HepG2 (cell line): ENCODE data around the gene NTM. TPM values are rescaled to one million over a fixed set of nuclear protein-coding genes. Genes with fewer than 3 reads are reported as not detected.

Experiments
- ATAC-seq: fragments of 200-7000 bp; cut with Tn5 transposase; 3 replicates; pipeline ENCODE4 v1.9.1; 2020; ENCODE audit warnings: mild to moderate bottlenecking, moderate library complexity
- BruUV-seq: library from RNA; stranded (reverse); fragments of 400-500 nt; replicated peaks from 2 replicates; lab custom pipeline; 2021; lab: Mats Ljungman, UMichigan
- CTCF ChIA-PET: fragments of 300-600 bp; formaldehyde crosslinking; extraction: SDS; loops from one replicate; lab custom pipeline; 2021; ENCODE audit warnings: low total read pairs, inconsistent platforms, low intra/inter-chr PET ratio; lab: Yijun Ruan, JAX
- POLR2A ChIA-PET: fragments of 350-600 bp; sonication (Branson Sonifier 250); formaldehyde crosslinking; loops from one replicate; lab custom pipeline; 2020; ENCODE audit warnings: antibody characterized with exemption, inconsistent platforms; lab: Yijun Ruan, JAX
- DNase-seq: peaks from one replicate; pipeline ENCODE4 v3.0.0-alpha.2; 2015; ENCODE audit warnings: low spot score
- FAIRE-seq: peaks from 3 replicates; lab custom pipeline; 2011; peaks lifted over from hg19 to GRCh38; lab: Jason Lieb, UNC
- H2AFZ ChIP-seq: one replicate; pipeline ENCODE4 v1.6.1; 2011; ENCODE audit warnings: low read length, inconsistent platforms
- H3K27ac ChIP-seq: fragments of 300-600 bp; 3 replicates; pipeline ENCODE4 v1.8.0; 2011; ENCODE audit warnings: mixed run types, mild to moderate bottlenecking, mixed read lengths, low read length, inconsistent platforms; ENCODE audit not compliant: insufficient read depth; ENCODE audit errors: extremely low read length
- H3K27me3 ChIP-seq, 2 experiments: fragments of 200-600 bp in 1 of 2; 2 replicates in 1 of 2; 3 replicates in 1 of 2; pipeline versions ENCODE4 v1.6.0 to v1.8.0; 2011; ENCODE audit warnings: low read length in 2 of 2, mild to moderate bottlenecking in 2 of 2, moderate library complexity in 2 of 2, inconsistent platforms in 1 of 2; ENCODE audit not compliant: insufficient read depth in 2 of 2, control insufficient read depth in 1 of 2
- H3K36me3 ChIP-seq, 2 experiments: fragments of 200-600 bp in 1 of 2; replicated peaks in 1 of 2; 2 replicates in 1 of 2; 3 replicates in 1 of 2; pipeline versions ENCODE4 v1.5.1 to v1.8.0; 2011; ENCODE audit warnings: low read length in 2 of 2, inconsistent platforms in 1 of 2; ENCODE audit not compliant: insufficient read depth in 2 of 2, control insufficient read depth in 1 of 2
- H3K4me1 ChIP-seq: 2 replicates; pipeline ENCODE4 v1.5.1; 2012; ENCODE audit warnings: low read length, inconsistent platforms; ENCODE audit not compliant: insufficient read depth
- H3K4me2 ChIP-seq: 2 replicates; pipeline ENCODE4 v1.6.0; 2011; ENCODE audit warnings: low read depth, low read length, inconsistent platforms
- H3K4me3 ChIP-seq, 3 experiments: fragments of 200-600 bp in 1 of 3; sonication (generic), shearing (Covaris generic) in 1 of 3; replicated peaks in 1 of 3; 2 replicates each; pipeline ENCODE4 v1.5.1; 2011 to 2016; ENCODE audit warnings: low read length in 3 of 3, inconsistent platforms in 2 of 3, low read depth in 2 of 3, mild to moderate bottlenecking in 2 of 3, control low read depth in 1 of 3, mixed read lengths in 1 of 3; ENCODE audit not compliant: insufficient read depth in 1 of 3
- H3K79me2 ChIP-seq: one replicate; pipeline ENCODE4 v1.6.1; 2011; ENCODE audit warnings: low read length, inconsistent platforms; ENCODE audit not compliant: insufficient read depth
- H3K9ac ChIP-seq: 2 replicates; pipeline ENCODE4 v1.6.0; 2011; ENCODE audit warnings: mild to moderate bottlenecking, low read depth, low read length, inconsistent platforms; ENCODE audit not compliant: insufficient read depth
- H3K9me3 ChIP-seq: 2 replicates; pipeline ENCODE4 v1.5.1; 2012; ENCODE audit warnings: mild to moderate bottlenecking, low read length
- H4K20me1 ChIP-seq: 2 replicates; pipeline ENCODE4 v1.6.0; 2011; ENCODE audit warnings: inconsistent platforms, mild to moderate bottlenecking, low read length, moderate library complexity; ENCODE audit not compliant: insufficient read depth
- BRD4 ChIP-seq: sonication (generic); formaldehyde crosslinking; IDR thresholded peaks from 2 replicates; pipeline ENCODE4 v1.4.0; 2020; ENCODE audit warnings: missing genetic modification reagents
- CENPX ChIP-seq: sonication (generic); formaldehyde crosslinking; IDR thresholded peaks from 2 replicates; pipeline ENCODE4 v1.9.0; 2021; ENCODE audit warnings: mild to moderate bottlenecking, missing genetic modification reagents, moderate library complexity
- ELF3 ChIP-seq: IDR thresholded peaks from 2 replicates; pipeline ENCODE4 v1.6.1; 2016; ENCODE audit warnings: missing genetic modification reagents, missing compliant biosample characterization
- MAF1 ChIP-seq: sonication (generic); formaldehyde crosslinking; IDR thresholded peaks from 2 replicates; pipeline ENCODE4 v1.5.0; 2020; ENCODE audit warnings: missing genetic modification reagents, borderline replicate concordance
- MYNN ChIP-seq: sonication (generic); formaldehyde crosslinking; IDR thresholded peaks from 2 replicates; pipeline ENCODE4 v1.4.0; 2020; ENCODE audit warnings: mild to moderate bottlenecking, low read depth, missing genetic modification reagents
- RFXAP ChIP-seq: sonication (generic); formaldehyde crosslinking; IDR thresholded peaks from 2 replicates; pipeline ENCODE4 v1.4.0; 2020; ENCODE audit warnings: missing genetic modification reagents, borderline replicate concordance
- TGIF2 ChIP-seq: IDR thresholded peaks from 2 replicates; pipeline ENCODE4 v1.6.1; 2016; ENCODE audit warnings: control low read depth, missing compliant biosample characterization
- ZFP36L2 ChIP-seq: sonication (generic); formaldehyde crosslinking; IDR thresholded peaks from 2 replicates; pipeline ENCODE4 v1.4.0; 2020; ENCODE audit warnings: missing genetic modification reagents
- ZMYM3 ChIP-seq: sonication (generic); formaldehyde crosslinking; IDR thresholded peaks from 2 replicates; pipeline ENCODE4 v1.5.1; 2020; ENCODE audit warnings: mild to moderate bottlenecking, missing genetic modification reagents
- ZNF350 ChIP-seq: sonication (generic); formaldehyde crosslinking; IDR thresholded peaks from 2 replicates; pipeline ENCODE4 v1.4.0; 2020; ENCODE audit warnings: mild to moderate bottlenecking, low read depth, missing genetic modification reagents, borderline replicate concordance
- ZNF670 ChIP-seq: sonication (generic); formaldehyde crosslinking; IDR thresholded peaks from 2 replicates; pipeline ENCODE4 v1.8.0; 2022; ENCODE audit warnings: mild to moderate bottlenecking, missing genetic modification reagents, borderline replicate concordance
- ZNF83 ChIP-seq: sonication (generic); formaldehyde crosslinking; IDR thresholded peaks from 2 replicates; pipeline ENCODE4 v1.4.0; 2020; ENCODE audit warnings: missing genetic modification reagents, mild to moderate bottlenecking, borderline replicate concordance
- WGBS: methylation state at CpG from one replicate; pipeline ENCODE4 v1.1.6; 2017; ENCODE audit warnings: low lambda C conversion rate; 5-methylcytosine and 5-hydroxymethylcytosine counted together
- in situ Hi-C: cut with HindIII; loops from 2 replicates; pipeline ENCODE4 v1.10.0; 2017; ENCODE audit warnings: low pct_unique_long_range_greater_than_20kb; ENCODE audit not compliant: extremely low pct_ligation_motif_present
- intact Hi-C: fragments of 100-400 bp; cut with micrococcal nuclease; formaldehyde crosslinking; loops from one replicate; pipeline ENCODE4 v1.10.0; 2022; ENCODE audit not compliant: unreplicated experiment
- polyA plus RNA-seq, 8 experiments: library from polyadenylated mRNA; depleted of rRNA in 3 of 8; stranded (reverse) in 7 of 8; unstranded in 1 of 8; fragments of >200 nt; fragmentation: Illumina TruSeq in 4 of 8; extraction: Trizol in 4 of 8; gene quantifications; 2 replicates each; pipeline versions ENCODE4 v1.2.1 to v1.2.3, GENCODE V29; 2011 to 2016; ENCODE audit warnings: low read depth in 4 of 8, missing spikeins in 1 of 8, mixed read lengths in 1 of 8; ENCODE audit not compliant: insufficient read depth in 1 of 8
- total RNA-seq, 5 experiments: library from RNA; depleted of rRNA; stranded (reverse); fragments of >200 nt; fragmentation: Illumina TruSeq; extraction: Trizol; gene quantifications; 2 replicates each; pipeline ENCODE4 v1.2.3, GENCODE V29; 2016; ENCODE audit warnings: low read depth in 1 of 5

The NTM gene
- total and polyA plus RNA-seq, 2 of the 13 experiments (the other 11 are each of a cell fraction or from before 2014, with no cell fraction given) = not detected

- FAIRE-seq = no peak
- ATAC-seq = no peak
- in situ Hi-C loops = loop anchor here (5.0 to 10.0 kb wide), 4 partner anchors 90 to 750 kb away; no protein-coding TSS in a partner anchor
- Histone ChIP-seq H3K9ac (no peak overlapping the region), H2AFZ (no peak overlapping the region), H3K4me1 (no peaks in the 10 kb centered on the region), H3K27ac (no peak overlapping the region), H3K79me2 (no peaks in the 10 kb centered on the region), H3K4me3 (no peak overlapping the region)
- DNase-seq = no peak
- BruUV-seq = no TSS peak
- no peak for TF ChIP-seq ZNF350
- no peak for TF ChIP-seq ZMYM3 (CRISPR knock-in tag)
- TF ChIP-seq RFXAP (CRISPR knock-in tag) = no peak
- TF ChIP-seq ZNF83 (CRISPR knock-in tag) = no peak
- no peak for TF ChIP-seq ZFP36L2 (CRISPR knock-in tag)
- TF ChIP-seq BRD4 (CRISPR knock-in tag) = no peak
- TF ChIP-seq ZNF670 = no peak
- TF ChIP-seq MYNN (CRISPR knock-in tag) = no peak
- no peak for TF ChIP-seq TGIF2
- TF ChIP-seq CENPX (CRISPR knock-in tag) = no peak
- TF ChIP-seq ELF3 (CRISPR knock-in tag) = no peak
- no peak for TF ChIP-seq MAF1 (CRISPR knock-in tag)
- TF ChIP-seq, all 625 proteins: peak for 0
- Histone ChIP-seq H3K9me3 (no peaks in the 10 kb centered on the region), H3K27me3 (peaks cover 0 to 7% of the 10 kb centered on the region in 2 experiments; a peak in 3 of 5 replicates), H4K20me1 (no peaks in the 10 kb centered on the region), H3K4me2 (no peak overlapping the region), H3K36me3 (no peaks in the 10 kb centered on the region)
- ChIA-PET CTCF (no interaction called here), POLR2A (no interaction called here)
- 35% methylated on average over 5 of the region's 15 CpGs for WGBS
- intact Hi-C loops = no loop called here
Observed at GRCh38 chr11:131672191-131672590, 301.8 kb downstream of the NTM start.
